GM23338 (cell line): ENCODE measurements around the gene APBA2. TPM values are rescaled to one million over a fixed set of nuclear protein-coding genes. Genes with fewer than 3 reads are reported as not detected.

Experiments used
- ATAC-seq: fragments of 200-7000 bp; cut with Tn5 transposase; 3 replicates; pipeline ENCODE4 v1.9.1; 2020
- DNase-seq: peaks from one replicate; pipeline ENCODE4 v3.0.0-alpha.2; 2015; ENCODE audit warnings: low spot score
- H2AFZ ChIP-seq: fragments of 200-600 bp; sonication (generic); 2 replicates; pipeline ENCODE4 v1.8.0; 2016; ENCODE audit warnings: antibody characterized with exemption, mild to moderate bottlenecking, moderate library complexity
- H3F3A ChIP-seq: fragments of 200-600 bp; sonication (generic); replicated peaks from 2 replicates; pipeline ENCODE4 v1.8.0; 2017; ENCODE audit warnings: antibody characterized with exemption, mixed run types, low read depth
- H3K27ac ChIP-seq: fragments of 200-600 bp; sonication (generic); 2 replicates; pipeline ENCODE4 v1.6.1; 2016; ENCODE audit warnings: low read depth
- H3K27me3 ChIP-seq: fragments of 200-600 bp; sonication (generic); 2 replicates; pipeline ENCODE4 v1.8.0; 2016; ENCODE audit warnings: mild to moderate bottlenecking, mixed run types, moderate library complexity; ENCODE audit not compliant: insufficient read depth
- H3K36me3 ChIP-seq: fragments of 200-600 bp; sonication (generic); 2 replicates; pipeline ENCODE4 v1.8.0; 2016; ENCODE audit warnings: mild to moderate bottlenecking; ENCODE audit not compliant: insufficient read depth
- H3K4me1 ChIP-seq: fragments of 200-600 bp; sonication (generic); 2 replicates; pipeline ENCODE4 v1.8.0; 2016; ENCODE audit warnings: mild to moderate bottlenecking, moderate library complexity; ENCODE audit not compliant: insufficient read depth
- H3K4me2 ChIP-seq: fragments of 200-600 bp; sonication (generic); 2 replicates; pipeline ENCODE4 v1.7.1; 2017; ENCODE audit warnings: mixed run types
- H3K4me3 ChIP-seq: fragments of 200-600 bp; sonication (generic); 2 replicates; pipeline ENCODE4 v1.6.1; 2016; ENCODE audit warnings: mixed run types
- H3K79me2 ChIP-seq: fragments of 200-600 bp; sonication (generic); replicated peaks from 2 replicates; pipeline ENCODE4 v1.8.0; 2017; ENCODE audit warnings: mild to moderate bottlenecking; ENCODE audit not compliant: insufficient read depth
- H3K9me2 ChIP-seq: fragments of 200-600 bp; sonication (generic); 2 replicates; pipeline ENCODE4 v1.8.0; 2017; ENCODE audit not compliant: insufficient read depth
- H4K20me1 ChIP-seq: fragments of 200-600 bp; sonication (generic); replicated peaks from 2 replicates; pipeline ENCODE4 v1.8.0; 2017; ENCODE audit warnings: mild to moderate bottlenecking; ENCODE audit not compliant: insufficient read depth
- H3K27ac Mint-ChIP-seq: 2 replicates; pipeline ENCODE4 v1.8.0; 2020; ENCODE audit warnings: inconsistent platforms, mild to moderate bottlenecking, moderate library complexity, mixed read lengths
- H3K27me3 Mint-ChIP-seq: 3 replicates; pipeline ENCODE4 v1.8.0; 2022; ENCODE audit warnings: low read depth, mild to moderate bottlenecking, moderate library complexity, mixed read lengths, inconsistent platforms; ENCODE audit not compliant: insufficient read depth, poor library complexity
- H3K36me3 Mint-ChIP-seq: 3 replicates; pipeline ENCODE4 v1.8.0; 2021; ENCODE audit warnings: low read depth, mild to moderate bottlenecking, inconsistent platforms, moderate library complexity, mixed read lengths
- H3K4me1 Mint-ChIP-seq: 3 replicates; pipeline ENCODE4 v1.8.0; 2020; ENCODE audit warnings: mild to moderate bottlenecking, inconsistent platforms, mixed read lengths
- H3K4me3 Mint-ChIP-seq: 3 replicates; pipeline ENCODE4 v1.8.0; 2021; ENCODE audit warnings: moderate library complexity, mild to moderate bottlenecking, inconsistent platforms, mixed read lengths
- H3K9me3 Mint-ChIP-seq: 3 replicates; pipeline ENCODE4 v1.8.0; 2020; ENCODE audit warnings: moderate library complexity, mild to moderate bottlenecking, inconsistent platforms, mixed read lengths
- CREB1 ChIP-seq: fragments of 250-450 bp; sonication (Bioruptor Pico); IDR thresholded peaks from 2 replicates; pipeline ENCODE4 v1.5.0; 2020; ENCODE audit warnings: low read depth, mild to moderate bottlenecking, moderate library complexity
- ETS1 ChIP-seq: IDR thresholded peaks from 2 replicates; pipeline ENCODE4 v1.6.1; 2016; ENCODE audit warnings: antibody characterized with exemption
- EZH2 ChIP-seq: fragments of 200-600 bp; sonication (generic); IDR thresholded peaks from one replicate; pipeline ENCODE4 v1.8.0; 2017; ENCODE audit warnings: antibody characterized with exemption, mild to moderate bottlenecking, low read depth; ENCODE audit not compliant: unreplicated experiment
- EZH2phosphoT487 ChIP-seq: fragments of 200-600 bp; sonication (generic); IDR thresholded peaks from one replicate; pipeline ENCODE4 v1.8.1; 2018; ENCODE audit warnings: antibody characterized with exemption; ENCODE audit not compliant: unreplicated experiment
- JUNB ChIP-seq: IDR thresholded peaks from one replicate; pipeline ENCODE4 v1.6.1; 2016; ENCODE audit warnings: antibody characterized with exemption; ENCODE audit not compliant: unreplicated experiment
- NANOG ChIP-seq: IDR thresholded peaks from 2 replicates; pipeline ENCODE4 v1.6.1; 2016; ENCODE audit warnings: antibody characterized with exemption, borderline replicate concordance
- POLR2AphosphoS5 ChIP-seq: IDR thresholded peaks from 2 replicates; pipeline ENCODE4 v1.6.1; 2016; ENCODE audit warnings: antibody characterized with exemption, low read depth
- STAT1 ChIP-seq: IDR thresholded peaks from one replicate; pipeline ENCODE4 v1.6.1; 2016; ENCODE audit warnings: antibody characterized with exemption; ENCODE audit not compliant: unreplicated experiment
- ZNF114 ChIP-seq: fragments of 250-450 bp; sonication (Bioruptor Pico); IDR thresholded peaks from 2 replicates; pipeline ENCODE4 v1.5.0; 2020; ENCODE audit warnings: mild to moderate bottlenecking, moderate library complexity
- ZNF331 ChIP-seq: fragments of 250-450 bp; sonication (Bioruptor Pico); IDR thresholded peaks from 2 replicates; pipeline ENCODE4 v1.5.0; 2020; ENCODE audit warnings: low read depth, mild to moderate bottlenecking, moderate library complexity
- ZNF462 ChIP-seq: fragments of 250-450 bp; sonication (Bioruptor Pico); IDR thresholded peaks from 2 replicates; pipeline ENCODE4 v1.5.0; 2020; ENCODE audit warnings: mild to moderate bottlenecking, moderate library complexity
- polyA plus RNA-seq: library from polyadenylated mRNA; unstranded; fragments of >200 nt; fragmentation: Nextera tagmentation; extraction: Ambion mirVana; gene quantifications from 2 replicates; pipeline ENCODE4 v1.2.1, GENCODE V29; 2016
- total RNA-seq: library from RNA; depleted of rRNA; stranded (reverse); fragments of >200 nt; shearing (Covaris generic); gene quantifications from 2 replicates; pipeline ENCODE4 v1.2.3, GENCODE V29; 2014
- TF ChIP-seq, protein P1 (sequence below), 2 experiments: fragments of 200-600 bp in 1 of 2; sonication (generic) in 1 of 2; conservative IDR thresholded peaks; 2 replicates each; pipeline versions ENCODE4 v1.5.1 to v1.6.1; 2016 to 2017; ENCODE audit warnings: antibody characterized with exemption in 2 of 2, low read depth in 2 of 2, mild to moderate bottlenecking in 2 of 2, moderate library complexity in 1 of 2
- TF ChIP-seq, protein P2 (sequence below): IDR thresholded peaks from one replicate; pipeline ENCODE4 v1.6.1; 2018; ENCODE audit warnings: antibody characterized with exemption; ENCODE audit not compliant: unreplicated experiment

The APBA2 gene
- total and polyA plus RNA-seq, 2 experiments from 2014 or later = 5.9 to 24.7 TPM

- no peaks in the 10 kb centered on the region for H3K36me3 Mint-ChIP-seq
- H3K4me3 Mint-ChIP-seq = no peak overlapping the region
- no peak overlapping the region for H3K4me3 ChIP-seq
- no peaks in the 10 kb centered on the region for H3K79me2 ChIP-seq
- no peak overlapping the region for H3K27ac ChIP-seq
- ATAC-seq (no peak), DNase-seq (no peak)
- TF ChIP-seq EZH2phosphoT487 = no peak
- TF ChIP-seq, protein P1, sequence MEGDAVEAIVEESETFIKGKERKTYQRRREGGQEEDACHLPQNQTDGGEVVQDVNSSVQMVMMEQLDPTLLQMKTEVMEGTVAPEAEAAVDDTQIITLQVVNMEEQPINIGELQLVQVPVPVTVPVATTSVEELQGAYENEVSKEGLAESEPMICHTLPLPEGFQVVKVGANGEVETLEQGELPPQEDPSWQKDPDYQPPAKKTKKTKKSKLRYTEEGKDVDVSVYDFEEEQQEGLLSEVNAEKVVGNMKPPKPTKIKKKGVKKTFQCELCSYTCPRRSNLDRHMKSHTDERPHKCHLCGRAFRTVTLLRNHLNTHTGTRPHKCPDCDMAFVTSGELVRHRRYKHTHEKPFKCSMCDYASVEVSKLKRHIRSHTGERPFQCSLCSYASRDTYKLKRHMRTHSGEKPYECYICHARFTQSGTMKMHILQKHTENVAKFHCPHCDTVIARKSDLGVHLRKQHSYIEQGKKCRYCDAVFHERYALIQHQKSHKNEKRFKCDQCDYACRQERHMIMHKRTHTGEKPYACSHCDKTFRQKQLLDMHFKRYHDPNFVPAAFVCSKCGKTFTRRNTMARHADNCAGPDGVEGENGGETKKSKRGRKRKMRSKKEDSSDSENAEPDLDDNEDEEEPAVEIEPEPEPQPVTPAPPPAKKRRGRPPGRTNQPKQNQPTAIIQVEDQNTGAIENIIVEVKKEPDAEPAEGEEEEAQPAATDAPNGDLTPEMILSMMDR (conservative IDR thresholded peaks at IDR 0.05; ENCODE audit: low read depth in 2 of 2) = no peak
- TF ChIP-seq ZNF114 = no peak
- no peak for TF ChIP-seq NANOG
- no peak for TF ChIP-seq ZNF462 (CRISPR knock-in tag)
- TF ChIP-seq ZNF331 = no peak
- TF ChIP-seq JUNB = no peak
- no peak for TF ChIP-seq ETS1
- TF ChIP-seq STAT1 = no peak
- TF ChIP-seq POLR2AphosphoS5 = no peak
- TF ChIP-seq CREB1 (CRISPR knock-in tag) = no peak
- TF ChIP-seq, protein P2, sequence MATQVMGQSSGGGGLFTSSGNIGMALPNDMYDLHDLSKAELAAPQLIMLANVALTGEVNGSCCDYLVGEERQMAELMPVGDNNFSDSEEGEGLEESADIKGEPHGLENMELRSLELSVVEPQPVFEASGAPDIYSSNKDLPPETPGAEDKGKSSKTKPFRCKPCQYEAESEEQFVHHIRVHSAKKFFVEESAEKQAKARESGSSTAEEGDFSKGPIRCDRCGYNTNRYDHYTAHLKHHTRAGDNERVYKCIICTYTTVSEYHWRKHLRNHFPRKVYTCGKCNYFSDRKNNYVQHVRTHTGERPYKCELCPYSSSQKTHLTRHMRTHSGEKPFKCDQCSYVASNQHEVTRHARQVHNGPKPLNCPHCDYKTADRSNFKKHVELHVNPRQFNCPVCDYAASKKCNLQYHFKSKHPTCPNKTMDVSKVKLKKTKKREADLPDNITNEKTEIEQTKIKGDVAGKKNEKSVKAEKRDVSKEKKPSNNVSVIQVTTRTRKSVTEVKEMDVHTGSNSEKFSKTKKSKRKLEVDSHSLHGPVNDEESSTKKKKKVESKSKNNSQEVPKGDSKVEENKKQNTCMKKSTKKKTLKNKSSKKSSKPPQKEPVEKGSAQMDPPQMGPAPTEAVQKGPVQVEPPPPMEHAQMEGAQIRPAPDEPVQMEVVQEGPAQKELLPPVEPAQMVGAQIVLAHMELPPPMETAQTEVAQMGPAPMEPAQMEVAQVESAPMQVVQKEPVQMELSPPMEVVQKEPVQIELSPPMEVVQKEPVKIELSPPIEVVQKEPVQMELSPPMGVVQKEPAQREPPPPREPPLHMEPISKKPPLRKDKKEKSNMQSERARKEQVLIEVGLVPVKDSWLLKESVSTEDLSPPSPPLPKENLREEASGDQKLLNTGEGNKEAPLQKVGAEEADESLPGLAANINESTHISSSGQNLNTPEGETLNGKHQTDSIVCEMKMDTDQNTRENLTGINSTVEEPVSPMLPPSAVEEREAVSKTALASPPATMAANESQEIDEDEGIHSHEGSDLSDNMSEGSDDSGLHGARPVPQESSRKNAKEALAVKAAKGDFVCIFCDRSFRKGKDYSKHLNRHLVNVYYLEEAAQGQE = no peak
- no peak for TF ChIP-seq EZH2
- no peaks in the 10 kb centered on the region for H3F3A ChIP-seq
- no peaks in the 10 kb centered on the region for H3K27me3 ChIP-seq
- no peaks in the 10 kb centered on the region for H4K20me1 ChIP-seq
- no peaks in the 10 kb centered on the region; the same call in 2 of the 3 replicates for H3K9me3 Mint-ChIP-seq
- H3K4me1 ChIP-seq = peaks cover 7% of the 10 kb centered on the region; the same call in 1 of the 2 replicates
- H3K27me3 Mint-ChIP-seq = peaks cover 5% of the 10 kb centered on the region
- H3K27ac Mint-ChIP-seq = no peak overlapping the region
- peaks cover 30% of the 10 kb centered on the region for H3K4me1 Mint-ChIP-seq
- H3K9me2 ChIP-seq = no peaks in the 10 kb centered on the region; the same call in 1 of the 2 replicates
- H3K36me3 ChIP-seq = no peaks in the 10 kb centered on the region
- no peak overlapping the region for H3K4me2 ChIP-seq
- H2AFZ ChIP-seq = no peak overlapping the region
Measured at GRCh38 chr15:28952666-28953491, 67.1 kb downstream of the APBA2 start.
